CD4-positive, CD25-positive, alpha-beta regulatory T cell (primary cell): ENCODE data around the gene SPRYD3. TPM values are rescaled to one million over a fixed set of nuclear protein-coding genes. Genes with fewer than 3 reads are reported as not detected.

Experiments used
- ATAC-seq, 2 donors: fragments of 150-1000 bp; cut with Tn5 transposase; one replicate each; pipeline ENCODE4 v1.10.0; 2021; ENCODE audit warnings: low read depth in 2 of 2, moderate number of reproducible peaks in 2 of 2, moderate library complexity in 1 of 2
- DNase-seq, 3 donors: peaks; one replicate each; pipeline versions ENCODE4 v3.0.0 to v3.0.0-alpha.2; 2012 to 2022; ENCODE audit warnings: mixed read lengths in 1 of 3
- H3K27ac ChIP-seq: one replicate; pipeline ENCODE4 v1.7.0; 2013; ENCODE audit warnings: mild to moderate bottlenecking, low read length; ENCODE audit not compliant: insufficient read depth, poor library complexity, severe bottlenecking
- H3K27me3 ChIP-seq: one replicate; pipeline ENCODE4 v1.7.0; 2013; ENCODE audit warnings: low read length; ENCODE audit not compliant: control insufficient read depth, insufficient read depth
- H3K36me3 ChIP-seq: one replicate; pipeline ENCODE4 v1.7.0; 2013; ENCODE audit warnings: mild to moderate bottlenecking, low read length, moderate library complexity; ENCODE audit not compliant: control insufficient read depth, insufficient read depth
- H3K4me1 ChIP-seq: 2 replicates; pipeline ENCODE4 v1.7.0; 2013; ENCODE audit warnings: mild to moderate bottlenecking, low read length; ENCODE audit not compliant: insufficient read depth, control insufficient read depth, poor library complexity, severe bottlenecking
- H3K4me3 ChIP-seq: one replicate; pipeline ENCODE4 v1.7.0; 2013; ENCODE audit warnings: low read depth, mild to moderate bottlenecking, low read length, moderate library complexity
- H3K9me3 ChIP-seq, 2 experiments: 1 replicate in 1 of 2; 2 replicates in 1 of 2; pipeline ENCODE4 v1.7.0; 2013; ENCODE audit warnings: low read length in 2 of 2, mild to moderate bottlenecking in 1 of 2, moderate library complexity in 1 of 2; ENCODE audit not compliant: control insufficient read depth in 2 of 2
- H3K27ac Mint-ChIP-seq, 3 donors: one replicate each; pipeline ENCODE4 v1.8.0; 2020 to 2022; ENCODE audit warnings: mild to moderate bottlenecking in 3 of 3, mixed read lengths in 3 of 3, moderate library complexity in 2 of 3
- H3K27me3 Mint-ChIP-seq: one replicate; pipeline ENCODE4 v1.8.0; 2022; ENCODE audit warnings: mild to moderate bottlenecking, mixed read lengths
- H3K36me3 Mint-ChIP-seq: one replicate; pipeline ENCODE4 v1.8.0; 2020; ENCODE audit warnings: mixed read lengths
- H3K4me1 Mint-ChIP-seq, 4 donors: one replicate each; pipeline ENCODE4 v1.8.0; 2020 to 2022; ENCODE audit warnings: mixed read lengths in 4 of 4, mild to moderate bottlenecking in 1 of 4
- H3K4me3 Mint-ChIP-seq, 4 donors: one replicate each; pipeline ENCODE4 v1.8.0; 2020 to 2022; ENCODE audit warnings: mild to moderate bottlenecking in 4 of 4, mixed read lengths in 4 of 4, moderate library complexity in 3 of 4
- H3K9me3 Mint-ChIP-seq, 7 donors: one replicate each; pipeline ENCODE4 v1.8.0; 2020 to 2022; ENCODE audit warnings: mixed read lengths in 7 of 7, mild to moderate bottlenecking in 3 of 7, moderate library complexity in 2 of 7
- polyA plus RNA-seq, 4 donors: library from polyadenylated mRNA; unstranded; fragments of 300-500 nt; fragmentation: Illumina TruSeq; gene quantifications; one replicate each; pipeline ENCODE4 v1.2.3, GENCODE V29; 2021
- total RNA-seq: library from RNA; stranded (reverse); gene quantifications from one replicate; pipeline ENCODE4 v1.2.3, GENCODE V29; 2022

Gene SPRYD3
- total and polyA plus RNA-seq, 5 donors from 2014 or later = 25.9 to 59.2 (median 43.1) TPM

GRCh38 chr12:53067993-53068770, 11.0 kb downstream of the SPRYD3 start:
- H3K4me3 ChIP-seq = no peak overlapping the region
- no peaks in the 10 kb centered on the region for H3K9me3 ChIP-seq
- H3K36me3 ChIP-seq = peaks cover 58% of the 10 kb centered on the region
- no peak overlapping the region for H3K27ac ChIP-seq
- Mint-ChIP-seq H3K27me3 (no peaks in the 10 kb centered on the region), H3K4me3 (no peak overlapping the region), H3K27ac (peak overlapping the region in 1 of 3 donors; percentile 87), H3K4me1 (peaks cover 0 to 27% (median 19%) of the 10 kb centered on the region in 4 donors), H3K9me3 (no peaks in the 10 kb centered on the region), H3K36me3 (peaks cover 44% of the 10 kb centered on the region)
- no peak for DNase-seq
- H3K27me3 ChIP-seq = no peaks in the 10 kb centered on the region
- H3K4me1 ChIP-seq = no peaks in the 10 kb centered on the region
- ATAC-seq = no peak

- no peaks in the 10 kb centered on the region for H3K27me3 Mint-ChIP-seq
- no peak for ATAC-seq
- Histone ChIP-seq H3K27me3 (no peaks in the 10 kb centered on the region), H3K4me3 (no peak overlapping the region), H3K4me1 (no peaks in the 10 kb centered on the region), H3K9me3 (no peaks in the 10 kb centered on the region), H3K27ac (no peak overlapping the region), H3K36me3 (peaks cover 52% of the 10 kb centered on the region)
- H3K4me1 Mint-ChIP-seq = peaks cover 0 to 23% (median 15%) of the 10 kb centered on the region in 4 donors
- DNase-seq = no peak
- H3K9me3 Mint-ChIP-seq = no peaks in the 10 kb centered on the region
- H3K4me3 Mint-ChIP-seq = no peak overlapping the region
- peaks cover 44% of the 10 kb centered on the region for H3K36me3 Mint-ChIP-seq
- H3K27ac Mint-ChIP-seq = peak overlapping the region in 1 of 3 donors; percentile 49
Measured at GRCh38 chr12:53067074-53067992, 11.9 kb downstream of the SPRYD3 start.

- Histone ChIP-seq H3K27ac (no peak overlapping the region), H3K4me1 (no peaks in the 10 kb centered on the region), H3K27me3 (no peaks in the 10 kb centered on the region), H3K4me3 (no peak overlapping the region), H3K9me3 (no peaks in the 10 kb centered on the region), H3K36me3 (peaks cover 42% of the 10 kb centered on the region)
- Mint-ChIP-seq H3K27ac (peak overlapping the region in 2 of 3 donors; percentile 10 to 36), H3K4me1 (peaks cover 0 to 19% (median 13%) of the 10 kb centered on the region in 4 donors), H3K36me3 (peaks cover 36% of the 10 kb centered on the region), H3K27me3 (no peaks in the 10 kb centered on the region), H3K9me3 (no peaks in the 10 kb centered on the region), H3K4me3 (peak overlapping the region in 1 of 4 donors; percentile 8)
- DNase-seq = peak; percentile 58 to 65 (median 59)
- ATAC-seq = peak; percentile 51 to 58
Measured at GRCh38 chr12:53065975-53066931, 12.9 kb downstream of the SPRYD3 start.

GRCh38 chr12:53065470-53065869, 13.7 kb downstream of the SPRYD3 start:
- Mint-ChIP-seq H3K36me3 (peaks cover 32% of the 10 kb centered on the region), H3K4me3 (peak overlapping the region in 1 of 4 donors; percentile 8), H3K9me3 (no peaks in the 10 kb centered on the region), H3K4me1 (peaks cover 0 to 17% (median 10%) of the 10 kb centered on the region in 4 donors), H3K27me3 (no peaks in the 10 kb centered on the region), H3K27ac (no peak overlapping the region)
- DNase-seq = no peak
- no peaks in the 10 kb centered on the region for H3K4me1 ChIP-seq
- no peak overlapping the region for H3K4me3 ChIP-seq
- no peak overlapping the region for H3K27ac ChIP-seq
- H3K36me3 ChIP-seq = peaks cover 35% of the 10 kb centered on the region
- H3K27me3 ChIP-seq = no peaks in the 10 kb centered on the region
- no peaks in the 10 kb centered on the region for H3K9me3 ChIP-seq
- ATAC-seq = no peak

- H3K27me3 ChIP-seq = no peaks in the 10 kb centered on the region
- DNase-seq (no peak), ATAC-seq (no peak)
- H3K36me3 ChIP-seq = peaks cover 29% of the 10 kb centered on the region
- no peaks in the 10 kb centered on the region for H3K9me3 ChIP-seq
- Mint-ChIP-seq H3K27ac (peak overlapping the region in 1 of 3 donors; percentile 79), H3K27me3 (no peaks in the 10 kb centered on the region), H3K4me1 (peaks cover 0 to 14% (median 7%) of the 10 kb centered on the region in 4 donors), H3K4me3 (no peak overlapping the region), H3K9me3 (no peaks in the 10 kb centered on the region), H3K36me3 (peaks cover 26% of the 10 kb centered on the region)
- H3K27ac ChIP-seq = no peak overlapping the region
- no peaks in the 10 kb centered on the region for H3K4me1 ChIP-seq
- no peak overlapping the region for H3K4me3 ChIP-seq
Measured at GRCh38 chr12:53064613-53065436, 14.4 kb downstream of the SPRYD3 start.

DNA sequence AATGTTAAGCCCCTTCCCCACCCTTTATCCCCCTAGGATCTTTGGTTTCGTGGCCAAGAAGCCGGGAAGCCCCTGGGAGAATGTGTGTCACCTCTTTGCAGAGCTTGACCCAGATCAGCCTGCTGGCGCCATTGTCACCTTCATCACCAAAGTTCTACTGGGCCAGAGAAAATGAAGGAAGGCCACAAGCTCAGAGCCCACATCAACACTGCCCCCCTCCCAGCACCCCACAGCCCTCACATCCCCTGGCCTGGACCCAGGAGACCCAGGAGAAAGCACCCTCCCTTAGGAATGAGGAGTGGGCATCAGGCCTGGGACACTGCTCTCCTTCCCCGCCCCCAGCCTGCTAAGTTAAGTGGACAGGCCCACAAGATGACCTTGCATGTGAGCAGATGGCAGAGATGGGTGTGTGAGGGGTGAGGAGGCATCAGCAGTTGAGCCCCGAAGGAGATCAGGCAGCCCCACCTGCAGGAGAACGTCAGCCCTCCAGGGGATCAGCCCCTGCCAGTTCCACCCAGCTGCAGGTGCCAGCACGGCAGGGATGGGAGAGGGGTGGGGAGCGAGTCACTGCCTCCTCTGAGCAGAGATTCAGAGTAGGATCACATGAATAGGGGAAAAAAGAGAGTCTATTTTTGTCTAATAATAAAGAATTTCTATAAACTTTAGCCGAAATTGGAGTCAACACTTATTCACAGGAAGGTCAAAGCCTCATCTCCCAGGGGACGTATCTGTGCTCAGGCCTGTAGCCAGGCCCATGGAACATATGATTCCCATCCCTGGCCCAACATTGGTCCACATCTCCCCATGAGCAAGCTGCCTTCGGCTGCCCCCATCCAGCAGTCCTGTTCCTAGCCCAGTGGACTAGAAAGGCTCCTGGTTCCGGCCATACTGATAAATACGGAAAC, 15.2 kb downstream of the SPRYD3 start:
- H3K4me3 Mint-ChIP-seq = no peak overlapping the region

More for the DNA sequence above, 15.2 kb downstream of the SPRYD3 start:
- Histone ChIP-seq H3K36me3 (peaks cover 22% of the 10 kb centered on the region), H3K27me3 (no peaks in the 10 kb centered on the region), H3K27ac (no peak overlapping the region), H3K9me3 (no peaks in the 10 kb centered on the region), H3K4me1 (no peaks in the 10 kb centered on the region), H3K4me3 (no peak overlapping the region)
- Mint-ChIP-seq H3K36me3 (peaks cover 26% of the 10 kb centered on the region), H3K27ac (peak overlapping the region in 2 of 3 donors; percentile 15 to 48), H3K4me1 (peaks cover 0 to 14% (median 7%) of the 10 kb centered on the region in 4 donors), H3K27me3 (no peaks in the 10 kb centered on the region), H3K9me3 (no peaks in the 10 kb centered on the region)
- ATAC-seq (no peak), DNase-seq (no peak)
